ENCODE measurements around the gene NR2C2AP. TPM values are rescaled to one million over a fixed set of nuclear protein-coding genes. Genes with fewer than 3 reads are reported as not detected.
A peak's percentile ranks its signal among the peaks of the same experiment; 100 is the strongest.
"Not testable (repeated sequence)": the region's sequence is repeated elsewhere in the genome, so short reads cannot be mapped to it uniquely, and the experiment has no call there.

NR2C2AP gene
- total RNA-seq, 2 experiments from 2014 or later: 46.0 to 47.6 TPM

- Mint-ChIP-seq H3K36me3 (no peaks in the 10 kb centered on the region), H3K27ac (no peak overlapping the region)
These were observed 21.1 kb upstream of the NR2C2AP start for GRCh38 chr19:19224150-19224851.

GRCh38 chr19:19223636-19224035 lies 20.4 kb upstream of the NR2C2AP start:
- no peak overlapping the region for H3K4me3 Mint-ChIP-seq

More at GRCh38 chr19:19224150-19224851, 21.1 kb upstream of the NR2C2AP start:
- Mint-ChIP-seq H3K27me3 (peaks cover 38% of the 10 kb centered on the region), H3K4me3 (no peak overlapping the region), H3K9me3 (no peaks in the 10 kb centered on the region), H3K4me1 (peaks cover 1% of the 10 kb centered on the region)
- no peak for DNase-seq

DNA sequence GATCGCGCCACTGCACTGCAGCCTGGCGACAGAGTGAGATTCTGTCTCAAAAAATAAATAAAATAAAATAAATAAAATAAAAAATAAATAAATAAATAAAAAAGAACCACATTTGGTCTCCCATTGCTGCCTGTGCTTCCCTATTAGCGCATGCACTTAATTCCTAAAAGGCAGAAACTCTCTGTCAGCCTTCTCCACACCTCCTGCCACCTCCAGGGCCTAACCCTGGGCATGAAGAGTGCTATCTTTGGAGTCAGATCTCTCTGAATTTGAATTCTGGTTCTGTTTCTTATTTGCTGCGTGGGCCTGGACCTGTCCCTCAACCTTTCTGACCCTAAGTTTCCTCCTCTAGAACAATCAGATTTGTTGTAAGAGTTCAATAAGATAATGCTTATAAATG lies 19.8 kb upstream of the NR2C2AP start:
- no peak for DNase-seq
- no peaks in the 10 kb centered on the region for H3K9me3 Mint-ChIP-seq
- peaks cover 28% of the 10 kb centered on the region for H3K27me3 Mint-ChIP-seq
- H3K27ac Mint-ChIP-seq: no peak overlapping the region
- H3K36me3 Mint-ChIP-seq: no peaks in the 10 kb centered on the region
- no peak overlapping the region for H3K4me3 Mint-ChIP-seq
- peaks cover 1% of the 10 kb centered on the region for H3K4me1 Mint-ChIP-seq

More at GRCh38 chr19:19223636-19224035, 20.4 kb upstream of the NR2C2AP start:
- Mint-ChIP-seq H3K36me3 (no peaks in the 10 kb centered on the region), H3K4me1 (peaks cover 1% of the 10 kb centered on the region), H3K9me3 (no peaks in the 10 kb centered on the region), H3K27me3 (peaks cover 34% of the 10 kb centered on the region), H3K27ac (no peak overlapping the region)
- DNase-seq: no peak

DNA sequence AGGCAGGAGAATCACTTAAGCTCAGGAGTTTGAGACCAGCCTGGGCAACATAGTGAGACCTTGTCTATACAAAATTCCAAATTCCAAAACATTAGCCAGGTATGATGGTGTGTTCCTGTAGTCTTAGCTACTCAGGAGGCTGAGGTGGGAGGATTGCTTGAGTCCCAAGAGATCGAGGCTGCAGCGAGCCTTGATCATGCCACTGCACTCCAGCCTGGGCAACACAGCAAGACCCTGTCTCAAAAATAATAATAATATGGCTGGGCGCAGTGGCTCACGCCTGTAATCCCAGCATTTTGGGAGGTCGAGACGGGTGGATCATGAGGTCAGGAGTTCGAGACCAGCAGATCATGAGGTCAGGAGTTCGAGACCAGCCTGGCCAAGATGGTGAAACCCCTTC lies 17.8 kb upstream of the NR2C2AP start:
- H3K36me3 Mint-ChIP-seq: not testable (repeated sequence)

DNA sequence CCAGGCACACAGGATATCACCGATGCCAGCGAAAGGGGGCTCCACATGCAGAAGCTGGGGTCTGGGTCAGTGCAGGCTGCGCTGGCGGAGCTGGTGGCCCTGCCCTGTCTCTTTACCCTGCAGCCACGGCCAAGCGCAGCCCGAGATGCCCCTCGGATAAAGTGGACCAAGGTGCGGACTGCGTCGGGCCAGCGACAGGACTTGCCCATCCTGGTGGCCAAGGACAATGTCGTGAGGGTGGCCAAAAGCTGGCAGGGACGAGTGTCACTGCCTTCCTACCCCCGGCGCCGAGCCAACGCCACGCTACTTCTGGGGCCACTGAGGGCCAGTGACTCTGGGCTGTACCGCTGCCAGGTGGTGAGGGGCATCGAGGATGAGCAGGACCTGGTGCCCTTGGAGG lies 15.7 kb upstream of the NR2C2AP start:
- H3K9me3 Mint-ChIP-seq: no peaks in the 10 kb centered on the region
- no peak overlapping the region for H3K27ac Mint-ChIP-seq
- peaks cover 46% of the 10 kb centered on the region for H3K27me3 Mint-ChIP-seq
- DNase-seq: no peak
- H3K4me3 Mint-ChIP-seq: no peak overlapping the region
- H3K36me3 Mint-ChIP-seq: no peaks in the 10 kb centered on the region
- H3K4me1 Mint-ChIP-seq: peaks cover 2% of the 10 kb centered on the region

More for the DNA sequence above, 17.8 kb upstream of the NR2C2AP start:
- H3K27me3 Mint-ChIP-seq: peaks cover 39% of the 10 kb centered on the region
- H3K27ac Mint-ChIP-seq, H3K4me1 Mint-ChIP-seq, H3K4me3 Mint-ChIP-seq, DNase-seq, H3K9me3 Mint-ChIP-seq: not testable (repeated sequence)

- H3K27me3 Mint-ChIP-seq: peaks cover 55% of the 10 kb centered on the region
- peaks cover 5% of the 10 kb centered on the region for H3K4me1 Mint-ChIP-seq
- no peaks in the 10 kb centered on the region for H3K9me3 Mint-ChIP-seq
- DNase-seq: no peak
- H3K4me3 Mint-ChIP-seq: no peak overlapping the region
- H3K36me3 Mint-ChIP-seq: no peaks in the 10 kb centered on the region
- no peak overlapping the region for H3K27ac Mint-ChIP-seq
These were observed 13.9 kb upstream of the NR2C2AP start for GRCh38 chr19:19217099-19217498.

- peaks cover 5% of the 10 kb centered on the region for H3K4me1 Mint-ChIP-seq
- H3K27me3 Mint-ChIP-seq: peaks cover 66% of the 10 kb centered on the region
- H3K36me3 Mint-ChIP-seq: no peaks in the 10 kb centered on the region
- H3K9me3 Mint-ChIP-seq: no peaks in the 10 kb centered on the region
- H3K27ac Mint-ChIP-seq: no peak overlapping the region
- DNase-seq: no peak
- H3K4me3 Mint-ChIP-seq: no peak overlapping the region
These were observed 12.6 kb upstream of the NR2C2AP start for GRCh38 chr19:19215792-19216191.

GRCh38 chr19:19214892-19215291 lies 11.7 kb upstream of the NR2C2AP start:
- H3K4me1 Mint-ChIP-seq: peaks cover 5% of the 10 kb centered on the region
- DNase-seq: peak; percentile 37
- no peak overlapping the region for H3K4me3 Mint-ChIP-seq
- H3K36me3 Mint-ChIP-seq: no peaks in the 10 kb centered on the region
- H3K27ac Mint-ChIP-seq: no peak overlapping the region
- peaks cover 71% of the 10 kb centered on the region for H3K27me3 Mint-ChIP-seq
- no peaks in the 10 kb centered on the region for H3K9me3 Mint-ChIP-seq

- no peaks in the 10 kb centered on the region for H3K36me3 Mint-ChIP-seq
- H3K27ac Mint-ChIP-seq: no peak overlapping the region
- peaks cover 74% of the 10 kb centered on the region for H3K27me3 Mint-ChIP-seq
- no peak overlapping the region for H3K4me3 Mint-ChIP-seq
- no peak for DNase-seq
- H3K9me3 Mint-ChIP-seq: no peaks in the 10 kb centered on the region
- H3K4me1 Mint-ChIP-seq: peaks cover 5% of the 10 kb centered on the region
These were observed 10.9 kb upstream of the NR2C2AP start for GRCh38 chr19:19214159-19214490.

DNA sequence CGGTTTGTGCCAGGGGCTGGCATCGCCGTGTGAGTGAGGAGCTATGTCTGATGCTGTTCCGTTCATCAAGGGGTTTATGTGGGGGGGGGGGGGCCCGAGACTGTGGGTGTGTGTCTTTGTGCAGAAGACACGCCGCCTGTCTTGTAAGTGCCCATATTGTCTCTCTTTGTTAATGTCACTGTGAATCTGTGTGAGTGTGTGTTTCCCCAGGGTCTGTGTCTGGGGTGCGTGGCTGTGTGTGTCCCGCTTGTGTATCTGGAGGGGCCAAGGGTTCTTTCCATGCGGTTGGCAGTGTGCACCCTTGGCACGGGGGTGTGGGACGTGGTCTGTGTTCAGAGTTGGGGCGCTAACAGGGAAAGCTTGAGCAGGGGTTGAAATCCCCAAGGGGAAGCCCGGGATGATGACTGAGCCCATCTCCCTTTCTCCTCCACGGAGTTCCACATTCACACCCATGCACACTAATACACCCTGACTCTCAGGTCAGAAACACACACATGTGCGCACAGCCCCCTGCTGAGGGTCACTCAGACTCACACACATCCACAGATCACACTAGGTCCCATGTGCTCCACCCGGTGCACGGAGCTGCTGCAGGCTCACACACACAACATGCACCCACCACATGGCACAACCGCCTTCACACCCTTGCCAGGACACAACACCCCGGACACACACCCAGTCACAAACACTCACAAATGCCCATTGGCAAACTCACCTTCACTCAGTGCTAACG lies 10.4 kb upstream of the NR2C2AP start:
- no peak overlapping the region for H3K27ac Mint-ChIP-seq
- H3K4me3 Mint-ChIP-seq: no peak overlapping the region
- no peaks in the 10 kb centered on the region for H3K36me3 Mint-ChIP-seq
- no peak for DNase-seq
- H3K4me1 Mint-ChIP-seq: peaks cover 5% of the 10 kb centered on the region
- peaks cover 77% of the 10 kb centered on the region for H3K27me3 Mint-ChIP-seq
- H3K9me3 Mint-ChIP-seq: no peaks in the 10 kb centered on the region

GRCh38 chr19:19212916-19213315 lies 9.7 kb upstream of the NR2C2AP start:
- no peak overlapping the region for H3K27ac Mint-ChIP-seq
- no peak for DNase-seq
- peaks cover 77% of the 10 kb centered on the region for H3K27me3 Mint-ChIP-seq
- no peak overlapping the region for H3K4me3 Mint-ChIP-seq
- no peaks in the 10 kb centered on the region for H3K9me3 Mint-ChIP-seq
- peaks cover 5% of the 10 kb centered on the region for H3K4me1 Mint-ChIP-seq
- H3K36me3 Mint-ChIP-seq: no peaks in the 10 kb centered on the region

DNA sequence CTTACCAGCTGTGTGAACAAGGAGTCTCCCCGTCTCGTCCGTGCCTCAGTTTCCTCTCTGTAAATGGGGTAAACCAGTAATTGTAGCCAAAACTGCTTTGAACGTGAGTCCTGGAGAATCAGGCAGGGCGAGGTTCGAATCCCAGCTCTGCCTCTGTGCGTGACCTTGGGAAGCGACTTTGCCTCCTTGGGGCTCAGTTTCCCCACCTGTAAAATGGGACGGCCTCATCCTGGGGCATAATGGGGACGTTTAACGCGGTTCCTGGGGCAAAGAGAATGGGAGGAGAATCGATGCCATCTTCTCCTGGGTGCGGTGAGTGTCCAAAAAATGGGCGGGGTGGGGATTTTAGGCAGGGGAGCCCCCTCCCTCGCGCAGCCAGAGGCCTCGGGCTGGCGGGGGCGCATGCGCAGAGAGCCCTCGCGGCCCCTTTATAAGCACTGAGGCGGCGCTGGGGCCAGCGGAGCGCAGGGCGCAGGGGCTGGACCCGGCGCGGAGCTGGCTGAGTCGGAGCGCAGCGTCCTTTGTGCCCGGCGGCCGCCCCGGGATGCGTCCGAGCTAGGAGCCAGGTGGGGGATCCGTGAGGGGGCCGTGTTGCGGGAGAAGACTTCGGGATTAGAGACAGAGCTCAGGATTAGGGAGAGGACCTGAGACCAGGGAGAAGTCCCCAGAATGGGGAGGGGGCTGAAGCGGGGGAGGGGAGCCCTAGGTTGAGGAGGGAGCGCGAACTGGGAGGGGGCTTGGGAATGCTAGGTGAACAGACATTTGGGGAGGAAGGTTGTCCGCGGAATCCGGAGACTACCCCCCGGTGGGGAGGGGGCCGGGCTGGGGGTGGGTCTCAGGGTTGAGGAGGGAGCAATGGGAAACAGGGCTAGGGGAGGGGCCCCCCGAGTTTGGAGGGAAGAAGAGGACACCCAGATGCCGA lies 8.5 kb upstream of the NR2C2AP start, which contains the start of gene NCAN:
Gene NCAN (plus strand): TSS at position 460 of the 922 bp plus-strand sequence. CDS start 4,996 bp downstream, outside the sequence.
- H3K27me3 Mint-ChIP-seq: peaks cover 71% of the 10 kb centered on the region
- H3K4me1 Mint-ChIP-seq: peaks cover 10% of the 10 kb centered on the region
- H3K4me3 Mint-ChIP-seq: no peak within 1 kb of the TSS
- no peaks in the 10 kb centered on the region for H3K36me3 Mint-ChIP-seq
- H3K27ac Mint-ChIP-seq: no peak within 1 kb of the TSS
- no peaks in the 10 kb centered on the region for H3K9me3 Mint-ChIP-seq
- no peak for DNase-seq

DNA sequence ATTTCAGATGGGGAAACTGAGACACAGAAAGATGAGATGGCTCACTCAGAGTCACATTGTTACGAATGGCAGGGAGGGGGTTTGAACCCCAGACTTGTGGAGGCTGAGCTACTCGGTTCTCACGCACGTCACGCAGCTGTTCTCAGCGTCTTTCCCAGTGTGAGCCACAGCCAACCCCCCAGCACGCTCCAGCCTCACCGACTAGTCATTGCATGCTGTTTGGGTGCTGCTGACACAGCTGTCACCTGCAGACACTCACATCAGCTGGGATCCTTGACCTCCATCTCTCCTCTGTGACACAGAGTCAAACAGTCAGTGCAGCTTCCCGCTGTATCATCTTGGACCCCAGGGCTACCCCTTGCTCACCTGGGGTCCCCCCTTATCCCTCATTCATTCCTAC lies 6.2 kb upstream of the NR2C2AP start:
- Mint-ChIP-seq H3K4me3 (no peak overlapping the region), H3K4me1 (peaks cover 10% of the 10 kb centered on the region), H3K36me3 (no peaks in the 10 kb centered on the region), H3K9me3 (no peaks in the 10 kb centered on the region), H3K27me3 (peaks cover 50% of the 10 kb centered on the region), H3K27ac (no peak overlapping the region)
- DNase-seq: no peak

- Mint-ChIP-seq H3K36me3 (no peaks in the 10 kb centered on the region), H3K4me1 (peaks cover 7% of the 10 kb centered on the region), H3K9me3 (no peaks in the 10 kb centered on the region), H3K4me3 (no peak overlapping the region), H3K27me3 (peaks cover 35% of the 10 kb centered on the region), H3K27ac (no peak overlapping the region)
- no peak for DNase-seq
These were observed 4.7 kb upstream of the NR2C2AP start for GRCh38 chr19:19207637-19208572.

All from activated naive CD8-positive, alpha-beta T cell treated with anti-CD3 and anti-CD28 coated beads for 36 hours (primary cell).